GM19099 (cell line): ENCODE data around the gene MCRS1.

ENCODE experiments used
- POLR2A ChIP-seq: IDR thresholded peaks from 3 replicates; pipeline ENCODE4 v1.6.1; 2011; ENCODE audit warnings: low read depth; ENCODE audit not compliant: insufficient read length; ENCODE audit errors: extremely low read depth

MCRS1 gene

DNA sequence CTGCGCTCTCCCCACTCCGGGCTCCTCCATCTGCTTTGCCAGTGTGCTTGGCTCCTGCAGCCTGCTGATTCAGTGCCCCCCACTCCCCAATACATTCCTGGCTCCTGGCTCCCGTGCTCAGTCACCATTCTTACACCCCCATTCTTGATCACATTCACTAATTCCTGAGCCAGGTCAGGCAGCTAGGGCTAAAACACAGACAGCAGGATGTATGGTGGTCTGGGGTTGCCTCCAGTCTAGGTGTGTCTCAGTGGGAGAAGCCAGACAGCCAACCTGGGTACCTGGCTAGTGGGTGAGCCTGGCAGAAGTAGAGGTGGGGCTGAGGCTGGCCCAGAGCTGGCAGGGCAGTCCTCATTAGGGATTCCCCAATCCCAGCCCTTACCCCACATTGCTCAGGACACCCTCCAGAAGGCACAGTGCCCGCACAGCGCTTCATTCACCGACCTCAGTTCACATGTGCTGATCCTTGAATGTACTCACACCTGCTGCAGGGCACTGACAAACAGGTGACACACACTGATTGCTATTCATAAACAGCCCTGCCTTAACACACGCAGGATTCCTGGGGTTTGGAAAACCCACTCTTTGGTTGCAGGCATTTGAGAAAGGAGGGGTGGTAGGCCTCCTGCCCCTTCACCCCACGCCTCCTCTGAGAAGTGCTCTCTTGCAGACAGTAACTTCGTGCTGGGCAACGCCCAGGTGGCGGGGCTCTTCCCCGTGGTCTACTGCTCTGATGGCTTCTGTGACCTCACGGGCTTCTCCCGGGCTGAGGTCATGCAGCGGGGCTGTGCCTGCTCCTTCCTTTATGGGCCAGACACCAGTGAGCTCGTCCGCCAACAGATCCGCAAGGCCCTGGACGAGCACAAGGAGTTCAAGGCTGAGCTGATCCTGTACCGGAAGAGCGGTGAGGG is 27.5 kb downstream of the MCRS1 start:
- no peak for TF ChIP-seq POLR2A

DNA sequence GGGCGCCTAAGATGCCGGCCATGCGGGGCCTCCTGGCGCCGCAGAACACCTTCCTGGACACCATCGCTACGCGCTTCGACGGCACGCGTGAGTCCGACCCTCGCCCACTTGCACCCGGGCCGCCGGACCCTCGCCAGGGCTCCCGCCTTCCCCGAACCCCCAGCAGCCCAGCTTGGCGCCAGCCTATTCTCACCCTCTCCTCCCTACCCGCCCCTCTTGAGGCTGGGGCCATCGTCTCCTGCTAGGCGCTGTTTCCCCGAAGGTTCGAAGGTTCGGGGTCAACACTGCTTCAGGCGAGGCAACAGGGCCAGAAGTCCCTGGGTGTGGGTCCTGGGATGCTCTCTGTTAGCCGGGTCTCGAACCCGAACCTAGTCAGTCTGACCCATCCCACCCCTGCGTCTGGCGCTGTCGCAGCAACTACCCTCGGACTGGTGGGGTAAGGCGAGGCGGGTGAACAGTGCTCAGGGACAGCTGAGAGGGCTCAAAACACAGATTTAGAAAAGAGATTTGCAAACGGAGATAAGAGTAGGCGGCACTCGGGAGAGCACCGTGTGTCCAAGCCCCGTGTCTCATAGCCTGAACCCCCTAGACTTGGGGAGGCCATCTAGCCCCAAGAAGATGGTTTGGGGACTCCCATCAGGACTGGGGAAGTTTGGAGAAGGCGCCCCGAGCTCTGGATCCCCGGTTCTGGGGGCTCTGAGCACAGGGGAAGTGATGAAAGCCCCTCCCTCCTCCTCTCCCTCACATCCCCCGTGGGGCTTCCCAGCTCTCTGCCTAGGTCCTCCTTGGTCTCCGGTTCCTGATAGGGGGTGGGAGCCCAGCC is 28.3 kb downstream of the MCRS1 start:
- no peak for TF ChIP-seq POLR2A

DNA sequence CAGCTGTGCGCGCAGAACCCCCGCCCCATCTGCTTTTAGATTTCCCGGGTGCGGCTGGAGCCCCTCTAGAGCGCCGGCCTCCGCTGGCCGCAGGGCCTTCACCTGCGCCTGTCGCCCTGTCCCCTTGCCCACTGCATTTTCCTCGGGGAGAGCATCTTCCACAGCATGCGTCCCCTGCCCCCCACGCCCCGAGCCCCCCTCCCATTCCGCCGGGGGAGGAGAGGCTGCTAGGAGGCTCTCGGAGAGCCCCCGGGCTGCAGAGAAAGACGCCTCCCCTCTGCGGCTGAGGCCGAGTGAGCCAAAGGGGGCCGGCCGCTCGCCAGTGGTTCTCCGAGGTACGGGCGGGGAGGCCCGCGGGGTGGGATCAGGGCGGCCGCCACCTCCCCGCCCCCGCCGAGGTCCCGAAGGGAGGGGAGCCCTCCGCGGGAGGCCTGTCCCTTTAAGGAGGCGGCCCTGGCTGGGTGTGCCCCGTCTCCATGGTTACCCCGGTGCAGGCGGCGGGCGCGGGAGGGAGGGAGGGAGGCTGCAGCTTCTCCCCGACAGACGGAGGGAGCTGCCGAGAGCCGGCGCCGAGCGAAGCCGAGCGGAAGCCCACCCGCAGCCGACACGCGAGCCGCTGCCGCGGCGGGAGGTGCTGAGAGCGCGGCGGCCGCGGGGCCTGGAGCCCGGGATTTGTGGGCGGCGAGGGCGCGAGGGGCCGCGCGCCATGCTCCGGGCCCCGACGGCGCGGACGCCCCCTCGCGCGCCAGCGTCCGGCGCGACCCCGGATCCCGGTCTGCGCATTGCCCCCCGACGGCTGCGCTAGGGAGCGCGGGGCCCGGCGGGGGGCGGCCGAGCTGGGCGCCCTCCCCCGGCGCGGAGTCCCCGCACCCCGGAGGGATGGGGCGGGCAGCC is 29.2 kb downstream of the MCRS1 start, which contains the start of gene KCNH3:
Gene KCNH3 (plus strand): TSS at position 521 of the 894 bp plus-strand sequence. CDS start 387 bp downstream, outside the sequence.
- TF ChIP-seq POLR2A = no peak

DNA sequence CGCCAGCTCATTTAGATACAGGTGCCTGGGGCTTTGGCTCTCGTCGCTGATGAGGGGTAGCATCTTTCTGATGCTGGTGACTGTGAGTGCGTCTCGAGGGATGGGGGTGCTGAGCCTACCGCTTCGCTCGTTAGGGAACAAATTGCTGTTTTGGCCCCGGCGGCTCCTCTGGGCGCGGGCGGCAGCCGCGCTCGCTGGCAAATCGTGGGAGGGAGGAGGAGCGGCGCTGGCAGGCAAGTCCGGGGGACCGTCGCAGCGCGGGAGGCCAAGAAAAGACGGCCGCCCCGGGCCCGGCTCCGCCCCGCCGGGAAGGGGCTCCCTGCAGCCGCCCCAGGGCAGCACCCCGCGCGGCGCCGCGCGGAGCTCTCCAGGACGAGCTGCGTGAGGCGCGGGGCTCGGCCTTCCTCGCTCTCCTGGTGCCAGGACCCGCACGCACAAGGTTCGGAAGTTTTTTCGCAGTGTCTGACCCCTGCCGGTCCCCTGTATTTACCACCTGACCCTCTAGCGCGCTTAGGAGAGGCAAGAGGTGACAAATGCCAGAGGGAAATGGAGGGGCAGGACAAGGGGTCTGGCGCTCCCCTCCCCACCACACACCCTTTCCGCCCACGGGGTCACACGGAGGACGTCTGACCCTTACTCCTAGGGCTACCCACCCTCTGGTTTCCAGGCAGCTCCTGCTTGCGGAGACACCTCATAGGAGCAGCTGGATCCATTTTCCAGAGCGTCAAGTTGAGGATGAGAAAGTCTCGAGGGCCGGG is 30.0 kb downstream of the MCRS1 start:
- no peak for TF ChIP-seq POLR2A

DNA sequence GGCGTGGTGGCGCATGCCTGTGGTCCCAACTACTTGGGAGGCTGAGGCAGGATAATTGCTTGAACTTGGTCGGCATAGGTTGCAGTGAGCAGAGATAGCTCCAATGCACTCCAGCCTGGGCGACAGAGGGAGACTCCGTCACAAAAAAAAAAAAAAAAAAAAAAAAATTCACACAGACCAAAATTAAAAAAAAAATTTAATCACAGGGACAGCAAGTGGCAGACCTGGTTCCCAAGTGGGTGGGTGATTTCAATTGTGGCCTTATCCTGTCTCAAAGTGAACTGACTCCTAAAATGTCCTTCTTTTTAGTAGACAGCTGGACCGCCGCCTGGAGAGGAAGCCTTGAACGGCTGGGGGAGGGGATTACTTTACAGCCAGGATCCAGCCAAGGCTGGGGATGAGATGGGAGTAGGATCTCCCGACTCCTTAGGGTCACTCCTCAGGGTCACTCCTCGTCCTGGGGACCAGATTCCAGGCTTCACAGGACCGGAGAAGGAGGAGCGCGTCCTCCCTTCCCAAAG is 30.7 kb downstream of the MCRS1 start:
- TF ChIP-seq POLR2A = no peak

DNA sequence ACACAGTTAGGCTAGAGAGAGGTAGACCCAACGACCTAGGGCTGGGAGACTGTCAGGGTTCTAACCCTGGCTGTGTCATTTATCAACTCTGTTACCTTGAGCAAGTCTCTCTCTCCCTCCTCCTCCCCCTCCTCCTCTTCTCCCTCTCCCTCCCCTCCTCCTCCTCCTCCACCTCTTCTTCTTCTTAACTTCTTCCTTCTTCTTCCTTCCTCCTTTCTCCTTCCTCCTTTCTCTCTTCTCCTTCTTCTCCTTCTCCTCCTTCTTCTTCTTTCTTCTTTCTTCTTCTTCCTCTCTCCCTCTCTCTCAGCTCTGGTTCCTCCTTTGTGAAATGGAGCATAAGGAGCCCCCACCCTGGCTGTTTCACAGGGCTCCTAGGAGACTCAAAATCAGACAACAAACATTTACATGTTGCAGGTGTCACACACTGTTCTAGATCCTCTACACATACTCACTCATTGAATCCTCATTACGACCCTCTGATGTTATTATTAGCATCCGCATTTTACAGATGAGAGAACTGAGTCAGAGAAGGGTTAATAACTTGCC is 31.3 kb downstream of the MCRS1 start:
- no peak for TF ChIP-seq POLR2A

DNA sequence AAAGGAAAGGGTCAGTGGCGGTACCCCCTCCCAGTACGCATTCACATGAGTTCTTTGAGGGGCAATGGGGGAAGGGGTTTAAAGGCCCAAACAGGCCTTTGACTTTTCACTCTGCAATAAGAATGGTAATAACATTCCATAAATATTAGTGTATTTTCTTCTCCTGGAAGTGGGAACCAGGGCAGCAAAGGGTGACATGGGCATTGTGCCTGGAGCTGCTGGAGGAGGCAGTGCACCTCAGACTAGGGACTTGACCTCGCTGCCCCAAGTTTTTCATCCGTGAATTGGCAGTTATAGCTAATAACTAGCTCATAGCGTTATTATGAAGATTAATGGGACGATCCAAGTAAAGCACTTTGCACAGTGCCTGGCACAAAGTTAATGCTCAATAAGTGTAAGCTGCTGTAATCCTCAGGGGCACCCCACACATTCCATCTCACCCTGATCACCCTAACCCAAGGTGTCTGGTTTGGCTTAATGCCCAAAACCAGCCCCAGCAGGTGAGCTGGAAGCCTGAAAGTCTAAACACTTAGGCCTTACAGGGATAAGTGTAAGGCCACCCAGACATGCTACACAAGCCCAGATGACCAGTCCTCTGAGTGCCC is 31.9 kb downstream of the MCRS1 start:
- no peak for TF ChIP-seq POLR2A

DNA sequence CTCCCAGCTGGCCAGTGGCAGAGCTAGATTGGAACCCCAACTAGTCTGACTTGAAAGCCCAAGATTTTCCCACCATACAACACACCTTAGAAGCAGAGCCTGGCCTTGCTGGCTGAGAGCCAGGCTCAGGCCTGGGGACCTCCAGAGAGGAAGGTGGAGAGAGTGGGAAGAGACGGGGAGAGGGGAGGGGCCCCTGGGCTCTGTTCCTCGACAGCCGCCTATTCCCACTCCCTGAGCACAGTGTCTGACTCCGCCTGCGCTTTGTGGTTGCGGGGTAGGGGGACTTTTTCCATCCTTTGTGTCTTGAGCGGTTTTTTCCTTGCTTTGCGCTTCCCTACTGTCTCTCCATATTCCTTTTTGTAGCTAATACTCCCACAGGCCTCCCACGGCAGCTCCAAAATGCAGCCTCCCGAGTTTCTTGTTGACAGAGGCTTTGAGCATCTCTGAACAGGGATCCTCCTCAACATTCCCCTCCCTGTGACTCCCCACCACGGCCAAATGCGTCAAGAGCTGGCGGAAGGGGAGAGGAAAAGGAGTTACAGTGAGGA is 33.1 kb downstream of the MCRS1 start:
- TF ChIP-seq POLR2A = no peak

DNA sequence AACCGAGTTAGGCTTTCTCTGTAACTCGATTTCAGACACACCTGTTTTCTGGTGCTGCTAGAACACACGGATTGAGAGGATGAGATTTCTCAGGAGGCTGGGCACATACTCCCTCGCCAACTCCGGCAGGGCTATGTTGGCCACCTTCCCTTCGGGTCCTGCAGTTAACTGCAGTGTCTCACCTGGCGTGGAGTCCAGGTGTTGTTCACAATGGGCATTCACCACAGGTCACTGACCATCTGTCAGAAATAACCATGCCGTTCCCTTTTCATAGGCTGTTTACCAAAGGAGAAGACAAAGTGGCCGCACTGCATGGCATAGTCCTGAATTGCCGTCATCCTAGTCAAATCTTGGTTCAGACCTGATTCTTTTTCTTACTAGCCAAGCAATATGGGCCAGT is 34.6 kb downstream of the MCRS1 start:
- TF ChIP-seq POLR2A = no peak

DNA sequence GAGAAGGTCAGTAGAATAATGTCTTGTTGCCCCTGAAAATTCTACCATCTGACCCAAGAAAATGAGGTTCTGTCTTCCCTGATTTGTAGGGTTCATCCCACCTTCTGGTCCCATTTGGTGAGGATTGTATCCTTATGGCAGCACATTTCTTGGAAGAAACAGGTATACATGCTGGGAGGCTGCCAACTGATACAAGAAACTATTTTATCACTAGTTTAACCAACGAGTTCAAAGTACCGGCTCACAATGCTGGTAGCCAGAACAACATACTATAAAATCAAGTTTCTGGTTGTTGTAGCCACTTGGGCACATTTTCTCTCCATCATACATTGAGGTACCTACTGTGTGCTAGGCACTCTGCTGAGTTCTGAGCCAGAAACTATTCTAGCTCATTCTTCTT is 36.2 kb downstream of the MCRS1 start:
- no peak for TF ChIP-seq POLR2A

DNA sequence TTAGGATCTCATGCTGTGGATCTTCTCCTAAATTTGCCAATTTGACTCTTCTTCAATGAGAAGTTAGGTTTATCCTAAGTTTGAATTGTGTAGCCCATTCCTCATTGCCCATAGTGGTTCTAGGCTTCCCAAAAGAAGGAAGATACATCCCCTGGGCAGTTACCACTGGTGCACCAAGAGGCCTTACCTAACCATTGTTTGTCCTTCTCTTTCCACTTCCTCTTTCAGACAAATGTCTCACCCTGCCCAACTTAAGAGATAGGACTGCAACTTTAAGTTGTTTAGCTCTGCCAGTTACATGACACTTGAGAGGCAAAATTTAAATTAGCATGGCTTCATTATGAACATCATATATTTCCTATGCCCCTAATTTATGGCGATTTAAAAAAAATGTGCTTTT is 38.5 kb downstream of the MCRS1 start:
- TF ChIP-seq POLR2A = no peak

DNA sequence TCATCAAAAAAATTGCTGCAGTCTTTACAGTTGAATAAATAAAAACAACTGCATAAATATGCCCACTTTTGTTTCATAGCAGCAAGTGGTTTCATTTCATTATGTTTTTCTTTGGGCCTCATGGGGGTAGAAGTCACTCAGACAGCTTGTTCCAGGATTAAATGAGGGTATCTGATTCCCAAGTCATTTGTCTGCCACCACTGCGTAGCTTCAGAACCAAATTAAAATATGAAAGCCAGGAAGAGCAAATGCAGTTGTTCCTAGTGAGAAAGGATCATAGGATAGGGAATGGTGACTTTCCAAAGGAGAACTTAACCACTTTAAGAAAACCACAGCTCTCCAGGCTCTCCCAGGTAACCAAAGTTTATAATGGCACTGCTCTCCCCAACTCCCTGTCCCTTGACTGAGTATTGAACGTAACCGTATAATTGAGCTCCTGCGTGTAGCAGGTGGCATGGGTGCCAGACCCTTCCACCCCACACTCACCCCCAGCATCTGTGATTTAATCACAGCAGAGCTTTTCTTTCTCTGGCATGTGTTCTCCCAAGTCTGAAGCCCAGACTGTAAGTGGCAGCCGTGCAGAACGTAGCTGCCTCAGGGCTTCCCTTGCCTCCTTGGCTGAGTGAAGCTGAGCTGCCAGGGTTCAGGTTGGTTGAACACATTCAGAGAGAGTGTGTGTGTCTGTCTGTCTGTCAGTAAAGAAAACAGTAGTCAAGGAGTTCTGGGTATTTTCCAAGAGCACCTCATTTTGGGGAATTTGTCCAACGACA is 40.4 kb downstream of the MCRS1 start:
- TF ChIP-seq POLR2A = no peak
